Glutamatergic neuron (in vitro differentiated cells): ENCODE results near the gene HTR2B. TPM values are rescaled to one million over a fixed set of nuclear protein-coding genes. Genes with fewer than 3 reads are reported as not detected.

Experiments
- DNase-seq: peaks from one replicate; pipeline ENCODE4 v3.0.0; 2022
- H3K27ac Mint-ChIP-seq: one replicate; pipeline ENCODE4 v1.8.0; 2020; ENCODE audit warnings: mild to moderate bottlenecking, mixed read lengths, inconsistent platforms; ENCODE audit not compliant: unreplicated experiment
- H3K27me3 Mint-ChIP-seq: one replicate; pipeline ENCODE4 v1.8.0; 2020; ENCODE audit warnings: mild to moderate bottlenecking, moderate library complexity, mixed read lengths, inconsistent platforms; ENCODE audit not compliant: unreplicated experiment
- H3K36me3 Mint-ChIP-seq: one replicate; pipeline ENCODE4 v1.8.0; 2020; ENCODE audit warnings: mild to moderate bottlenecking, mixed read lengths, inconsistent platforms; ENCODE audit not compliant: unreplicated experiment
- H3K4me1 Mint-ChIP-seq: one replicate; pipeline ENCODE4 v1.8.0; 2020; ENCODE audit warnings: mild to moderate bottlenecking, low read depth, mixed read lengths, inconsistent platforms; ENCODE audit not compliant: unreplicated experiment
- H3K4me3 Mint-ChIP-seq: one replicate; pipeline ENCODE4 v1.8.0; 2020; ENCODE audit warnings: mild to moderate bottlenecking, mixed read lengths, inconsistent platforms; ENCODE audit not compliant: unreplicated experiment
- H3K9me3 Mint-ChIP-seq: one replicate; pipeline ENCODE4 v1.8.0; 2020; ENCODE audit warnings: mild to moderate bottlenecking, moderate library complexity, mixed read lengths, inconsistent platforms; ENCODE audit not compliant: unreplicated experiment
- total RNA-seq: library from RNA; stranded (reverse); fragmentation: NEBNext Ultra II Directional; extraction: Animal tissue kit (Norgen Biotek cat#: 25700); gene quantifications from one replicate; pipeline ENCODE4 v1.2.1, GENCODE V29; 2021; ENCODE audit not compliant: unreplicated experiment
- TF ChIP-seq, protein P1 (sequence below): fragments of 200-600 bp; sonication (generic); IDR thresholded peaks from one replicate; pipeline ENCODE4 v1.5.0; 2021; ENCODE audit not compliant: partially characterized antibody, unreplicated experiment

Gene HTR2B
- total RNA-seq, 1 donor from 2014 or later = not detected

GRCh38 chr2:231123362-231123898 is 1.4 kb downstream of the HTR2B start:
- TF ChIP-seq, protein P1, sequence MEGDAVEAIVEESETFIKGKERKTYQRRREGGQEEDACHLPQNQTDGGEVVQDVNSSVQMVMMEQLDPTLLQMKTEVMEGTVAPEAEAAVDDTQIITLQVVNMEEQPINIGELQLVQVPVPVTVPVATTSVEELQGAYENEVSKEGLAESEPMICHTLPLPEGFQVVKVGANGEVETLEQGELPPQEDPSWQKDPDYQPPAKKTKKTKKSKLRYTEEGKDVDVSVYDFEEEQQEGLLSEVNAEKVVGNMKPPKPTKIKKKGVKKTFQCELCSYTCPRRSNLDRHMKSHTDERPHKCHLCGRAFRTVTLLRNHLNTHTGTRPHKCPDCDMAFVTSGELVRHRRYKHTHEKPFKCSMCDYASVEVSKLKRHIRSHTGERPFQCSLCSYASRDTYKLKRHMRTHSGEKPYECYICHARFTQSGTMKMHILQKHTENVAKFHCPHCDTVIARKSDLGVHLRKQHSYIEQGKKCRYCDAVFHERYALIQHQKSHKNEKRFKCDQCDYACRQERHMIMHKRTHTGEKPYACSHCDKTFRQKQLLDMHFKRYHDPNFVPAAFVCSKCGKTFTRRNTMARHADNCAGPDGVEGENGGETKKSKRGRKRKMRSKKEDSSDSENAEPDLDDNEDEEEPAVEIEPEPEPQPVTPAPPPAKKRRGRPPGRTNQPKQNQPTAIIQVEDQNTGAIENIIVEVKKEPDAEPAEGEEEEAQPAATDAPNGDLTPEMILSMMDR = no peak
- no peaks in the 10 kb centered on the region for H3K9me3 Mint-ChIP-seq
- no peak overlapping the region for H3K4me3 Mint-ChIP-seq
- no peak for DNase-seq
- no peak overlapping the region for H3K27ac Mint-ChIP-seq
- peaks cover 13% of the 10 kb centered on the region for H3K4me1 Mint-ChIP-seq
- H3K27me3 Mint-ChIP-seq = no peaks in the 10 kb centered on the region
- H3K36me3 Mint-ChIP-seq = no peaks in the 10 kb centered on the region

DNA sequence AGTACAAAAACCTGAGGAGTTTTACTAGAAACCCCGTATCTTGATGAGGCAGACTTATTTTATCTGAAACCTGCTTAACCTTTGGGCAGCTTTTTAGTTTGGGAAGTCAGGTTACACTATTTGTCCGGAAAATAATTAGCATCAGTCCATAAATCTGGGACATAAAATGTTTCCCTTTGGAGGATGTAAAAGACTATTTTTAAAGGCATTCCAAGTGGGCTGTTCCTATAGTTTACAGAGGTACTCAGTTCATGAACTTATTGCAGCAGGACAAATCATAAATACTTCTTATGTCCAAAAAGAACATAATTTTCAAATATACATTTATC is 6.3 kb downstream of the HTR2B start:
- Mint-ChIP-seq H3K9me3 (peaks cover 2% of the 10 kb centered on the region), H3K4me1 (peaks cover 13% of the 10 kb centered on the region), H3K36me3 (no peaks in the 10 kb centered on the region), H3K4me3 (no peak overlapping the region), H3K27me3 (no peaks in the 10 kb centered on the region), H3K27ac (no peak overlapping the region)
- TF ChIP-seq, protein P1 = no peak
- no peak for DNase-seq

DNA sequence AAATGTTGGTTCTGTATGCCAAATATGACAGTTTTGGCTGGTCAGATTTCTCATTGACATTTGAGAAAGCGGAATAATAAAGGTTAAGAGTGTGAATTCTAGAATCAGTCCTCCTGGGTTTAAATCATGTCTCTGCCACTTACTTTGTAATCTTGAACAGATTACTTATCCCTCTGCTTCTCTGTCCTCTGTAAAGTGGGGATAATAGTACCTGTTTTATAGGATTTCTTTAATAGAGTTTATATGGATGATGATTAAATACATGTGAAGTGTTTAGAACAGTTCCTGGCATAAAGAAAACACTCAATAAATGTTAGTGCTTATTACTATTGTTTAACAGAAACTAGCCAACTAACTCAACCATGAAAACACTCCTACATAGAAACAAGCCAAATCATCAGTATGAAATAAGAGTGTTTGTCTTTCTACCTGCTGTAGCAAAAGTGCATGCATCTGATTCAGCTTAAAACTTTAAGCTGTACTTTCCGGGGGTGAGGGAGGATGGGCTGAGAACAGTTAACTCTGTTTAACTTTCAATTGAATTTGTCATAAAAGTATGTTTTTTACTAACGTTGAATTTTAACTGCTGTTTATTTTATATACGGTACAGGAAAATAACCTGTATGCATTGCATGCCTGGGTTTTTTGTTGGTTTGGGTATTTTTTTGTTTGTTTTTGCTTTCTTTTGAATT is 6.8 kb downstream of the HTR2B start:
- DNase-seq = no peak
- no peaks in the 10 kb centered on the region for H3K27me3 Mint-ChIP-seq
- TF ChIP-seq, protein P1 = no peak
- H3K4me1 Mint-ChIP-seq = peaks cover 8% of the 10 kb centered on the region
- H3K4me3 Mint-ChIP-seq = no peak overlapping the region
- no peak overlapping the region for H3K27ac Mint-ChIP-seq
- H3K9me3 Mint-ChIP-seq = peaks cover 2% of the 10 kb centered on the region
- no peaks in the 10 kb centered on the region for H3K36me3 Mint-ChIP-seq

DNA sequence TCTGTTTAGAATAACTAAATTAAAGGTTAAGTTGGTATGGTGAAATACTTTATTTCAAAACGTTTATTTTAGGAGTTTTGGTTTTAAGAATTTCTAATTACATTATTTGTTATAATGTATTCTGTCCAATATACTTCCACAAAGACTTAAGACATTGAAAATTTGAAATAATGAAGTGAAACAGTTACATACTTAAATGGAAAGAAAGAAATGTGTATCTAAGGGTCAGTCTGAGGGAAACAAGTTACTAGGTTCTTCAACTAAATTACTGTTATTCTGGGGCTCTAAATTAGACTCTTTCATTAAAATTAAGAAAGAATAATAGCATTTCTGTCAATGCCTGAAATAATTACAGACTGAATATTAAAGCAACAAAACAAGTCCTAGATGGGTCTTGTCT is 7.7 kb downstream of the HTR2B start:
- no peaks in the 10 kb centered on the region for H3K27me3 Mint-ChIP-seq
- no peak overlapping the region for H3K4me3 Mint-ChIP-seq
- peaks cover 7% of the 10 kb centered on the region for H3K4me1 Mint-ChIP-seq
- H3K9me3 Mint-ChIP-seq = peaks cover 2% of the 10 kb centered on the region
- no peak overlapping the region for H3K27ac Mint-ChIP-seq
- TF ChIP-seq, protein P1 = no peak
- DNase-seq = no peak
- no peaks in the 10 kb centered on the region for H3K36me3 Mint-ChIP-seq

- DNase-seq = no peak
- H3K27ac Mint-ChIP-seq = no peak overlapping the region
- TF ChIP-seq, protein P1 = no peak
- H3K4me3 Mint-ChIP-seq = no peak overlapping the region
- no peaks in the 10 kb centered on the region for H3K27me3 Mint-ChIP-seq
- peaks cover 7% of the 10 kb centered on the region for H3K4me1 Mint-ChIP-seq
- H3K9me3 Mint-ChIP-seq = peaks cover 2% of the 10 kb centered on the region
- H3K36me3 Mint-ChIP-seq = no peaks in the 10 kb centered on the region
Observed at GRCh38 chr2:231115651-231116050, 9.2 kb downstream of the HTR2B start.
